ENCODE results near the gene CPT1B.

CPT1B gene

GRCh38 chr22:50526834-50527801, 51.1 kb downstream of the CPT1B start:
- TF ChIP-seq CTCF (IDR thresholded peaks at IDR 0.05; ENCODE audit: low read depth, low read length) = no peak
- peak overlapping the region; percentile 75 to 82 for H3K4me3 ChIP-seq (replicated peaks in 1 of 2; ENCODE audit: low read depth in 2 of 2, low read length in 2 of 2)
- DNase-seq (ENCODE audit: low read depth in 2 of 2) = peak; percentile 29 to 61

- peak overlapping the region; percentile 75 to 82 for H3K4me3 ChIP-seq (replicated peaks in 1 of 2; ENCODE audit: low read depth in 2 of 2, low read length in 2 of 2)
- DNase-seq (ENCODE audit: low read depth in 2 of 2) = peak; percentile 77 to 82
- TF ChIP-seq CTCF (IDR thresholded peaks at IDR 0.05; ENCODE audit: low read depth, low read length) = peak; percentile 16
Observed at GRCh38 chr22:50526108-50526833, 52.0 kb downstream of the CPT1B start.

- peak overlapping the region; percentile 75 to 82 for H3K4me3 ChIP-seq (replicated peaks in 1 of 2; ENCODE audit: low read depth in 2 of 2, low read length in 2 of 2)
- DNase-seq (ENCODE audit: low read depth in 2 of 2) = no peak
- no peak for TF ChIP-seq CTCF (IDR thresholded peaks at IDR 0.05; ENCODE audit: low read depth, low read length)
Observed at GRCh38 chr22:50525858-50526107, 52.4 kb downstream of the CPT1B start.

- DNase-seq (ENCODE audit: low read depth in 2 of 2) = peak; percentile 97 to 98
- peak within 1 kb of the TSS; percentile 75 to 82 for H3K4me3 ChIP-seq (replicated peaks in 1 of 2; ENCODE audit: low read depth in 2 of 2, low read length in 2 of 2)
- peak; percentile 31 for TF ChIP-seq CTCF (IDR thresholded peaks at IDR 0.05; ENCODE audit: low read depth, low read length)
Observed at GRCh38 chr22:50525104-50525857, 52.9 kb downstream of the CPT1B start, which contains the start of gene SCO2. TSS of gene SCO2 (minus strand) at chr22:50525598. CDS start at chr22:50524411, 1,187 bp downstream.

- H3K4me3 ChIP-seq (replicated peaks in 1 of 2; ENCODE audit: low read depth in 2 of 2, low read length in 2 of 2) = peak overlapping the region; percentile 75 to 82
- no peak for TF ChIP-seq CTCF (IDR thresholded peaks at IDR 0.05; ENCODE audit: low read depth, low read length)
- DNase-seq (ENCODE audit: low read depth in 2 of 2) = no peak
Observed at GRCh38 chr22:50524676-50525103, 53.5 kb downstream of the CPT1B start.

Data from cardiac fibroblast (primary cell).